H1 (cell line): Measurements from ENCODE around the gene HAGH. TPM values are rescaled to one million over a fixed set of nuclear protein-coding genes. Genes with fewer than 3 reads are reported as not detected.

ENCODE experiments used
- CTCF ChIA-PET: fragments of 300-600 bp; sonication (Branson Sonifier 250); formaldehyde crosslinking; loops from one replicate; lab custom pipeline; 2021; ENCODE audit not compliant: partially characterized antibody; lab: Charles Lee
- POLR2A ChIA-PET: fragments of 300-600 bp; sonication (Branson Sonifier 250); formaldehyde crosslinking; loops from one replicate; lab custom pipeline; 2021; ENCODE audit warnings: inconsistent platforms; ENCODE audit not compliant: partially characterized antibody; lab: Charles Lee
- DNase-seq, 2 experiments: peaks; one replicate each; pipeline versions ENCODE4 v3.0.0 to v3.0.0-alpha.2; 2010 to 2022; ENCODE audit warnings: low spot score in 2 of 2, low read depth in 1 of 2, mixed read lengths in 1 of 2
- FAIRE-seq: peaks from 2 replicates; lab custom pipeline; 2011; peaks lifted over from hg19 to GRCh38; lab: Jason Lieb, UNC
- H2AFZ ChIP-seq: 2 replicates; pipeline ENCODE4 v1.8.1; 2012; ENCODE audit warnings: low read length, inconsistent platforms
- H2AK5ac ChIP-seq: 2 replicates; pipeline ENCODE4 v1.6.1; 2013; ENCODE audit warnings: low read depth, low read length
- H2BK120ac ChIP-seq: replicated peaks from 2 replicates; pipeline ENCODE3; 2013; ENCODE audit warnings: low read depth, low read length, inconsistent platforms
- H2BK12ac ChIP-seq: 2 replicates; pipeline ENCODE4 v1.6.1; 2013; ENCODE audit warnings: low read depth, low read length
- H2BK15ac ChIP-seq: 2 replicates; pipeline ENCODE4 v1.6.1; 2013; ENCODE audit warnings: low read length
- H2BK20ac ChIP-seq: 2 replicates; pipeline ENCODE4 v1.6.1; 2013; ENCODE audit warnings: low read length
- H2BK5ac ChIP-seq: 2 replicates; pipeline ENCODE4 v1.6.1; 2013; ENCODE audit warnings: low read depth, low read length
- H3K14ac ChIP-seq: 2 replicates; pipeline ENCODE4 v1.6.1; 2013; ENCODE audit warnings: inconsistent platforms; ENCODE audit not compliant: insufficient read length
- H3K18ac ChIP-seq: 2 replicates; pipeline ENCODE4 v1.6.1; 2013; ENCODE audit warnings: low read length; ENCODE audit errors: extremely low read depth
- H3K23ac ChIP-seq: 2 replicates; pipeline ENCODE4 v1.6.1; 2013; ENCODE audit warnings: inconsistent platforms; ENCODE audit not compliant: insufficient read length
- H3K23me2 ChIP-seq: 2 replicates; pipeline ENCODE4 v1.6.1; 2013; ENCODE audit warnings: low read depth, low read length
- H3K27ac ChIP-seq: 2 replicates; pipeline ENCODE4 v1.6.1; 2011; ENCODE audit warnings: low read depth, low read length, inconsistent platforms
- H3K27me3 ChIP-seq, 4 experiments: replicated peaks in 1 of 4; 1 replicate in 1 of 4; 2 replicates in 3 of 4; pipeline versions ENCODE4 v1.6.1 to v1.8.1; 2011 to 2013; ENCODE audit warnings: low read length in 3 of 4, mild to moderate bottlenecking in 3 of 4, inconsistent platforms in 2 of 4, mixed read lengths in 2 of 4, moderate library complexity in 1 of 4; ENCODE audit not compliant: control insufficient read depth in 3 of 4, insufficient read depth in 3 of 4; ENCODE audit errors: extremely low read depth in 1 of 4
- H3K36me3 ChIP-seq, 4 experiments: 2 replicates each; pipeline versions ENCODE4 v1.6.1 to v1.8.1; 2011 to 2013; ENCODE audit warnings: mild to moderate bottlenecking in 4 of 4, low read length in 3 of 4, moderate library complexity in 2 of 4, control low read depth in 1 of 4, inconsistent platforms in 1 of 4; ENCODE audit not compliant: insufficient read depth in 4 of 4, control insufficient read depth in 2 of 4
- H3K4ac ChIP-seq: replicated peaks from 2 replicates; pipeline ENCODE3; 2013; ENCODE audit warnings: low read length, low read depth, mixed read lengths, inconsistent platforms; ENCODE audit not compliant: insufficient read length
- H3K4me1 ChIP-seq, 4 experiments: replicated peaks in 1 of 4; 1 replicate in 1 of 4; 2 replicates in 3 of 4; pipeline versions ENCODE4 v1.6.1 to v1.8.1; 2011 to 2013; ENCODE audit warnings: low read length in 3 of 4, inconsistent platforms in 2 of 4, mixed read lengths in 1 of 4; ENCODE audit not compliant: insufficient read depth in 4 of 4, control insufficient read depth in 3 of 4
- H3K4me2 ChIP-seq, 2 experiments: 2 replicates each; pipeline versions ENCODE4 v1.6.1 to v1.8.1; 2011 to 2013; ENCODE audit warnings: low read depth in 2 of 2, low read length in 2 of 2, control low read depth in 1 of 2, inconsistent platforms in 1 of 2, mild to moderate bottlenecking in 1 of 2; ENCODE audit not compliant: insufficient read depth in 1 of 2
- H3K4me3 ChIP-seq, 4 experiments: fragments of 200-600, 300-600 bp in 1 of 4; sonication (generic), shearing (Covaris generic), sonication (Bioruptor Twin) in 1 of 4; 2 replicates each; pipeline versions ENCODE4 v1.5.1 to v1.8.1; 2011 to 2016; ENCODE audit warnings: low read length in 4 of 4, low read depth in 3 of 4, control low read depth in 2 of 4, inconsistent platforms in 2 of 4, mild to moderate bottlenecking in 2 of 4, mixed read lengths in 1 of 4, moderate library complexity in 1 of 4; ENCODE audit not compliant: insufficient read depth in 2 of 4; ENCODE audit errors: extremely low read depth in 1 of 4
- H3K56ac ChIP-seq: replicated peaks from 2 replicates; pipeline ENCODE3; 2013; ENCODE audit warnings: low read depth, mild to moderate bottlenecking, mixed read lengths, low read length, inconsistent platforms; ENCODE audit not compliant: insufficient read length
- H3K79me1 ChIP-seq: 2 replicates; pipeline ENCODE4 v1.6.1; 2013; ENCODE audit warnings: low read depth, low read length, control low read depth
- H3K79me2 ChIP-seq, 2 experiments: 2 replicates each; pipeline versions ENCODE4 v1.6.1 to v1.8.1; 2012 to 2013; ENCODE audit warnings: low read length in 2 of 2, mild to moderate bottlenecking in 2 of 2, inconsistent platforms in 1 of 2; ENCODE audit not compliant: insufficient read depth in 2 of 2, control insufficient read depth in 1 of 2
- H3K9ac ChIP-seq, 4 experiments: replicated peaks in 1 of 4; 1 replicate in 1 of 4; 2 replicates in 3 of 4; pipeline versions ENCODE4 v1.6.1 to v1.8.1; 2011 to 2013; ENCODE audit warnings: low read depth in 3 of 4, low read length in 3 of 4, control low read depth in 2 of 4, mild to moderate bottlenecking in 2 of 4, moderate library complexity in 2 of 4, inconsistent platforms in 1 of 4; ENCODE audit errors: extremely low read depth in 1 of 4
- H3K9me3 ChIP-seq, 2 experiments: 2 replicates each; pipeline versions ENCODE4 v1.6.1 to v1.8.1; 2012 to 2013; ENCODE audit warnings: mild to moderate bottlenecking in 2 of 2, moderate library complexity in 2 of 2, control low read depth in 1 of 2, inconsistent platforms in 1 of 2, low read depth in 1 of 2, low read length in 1 of 2, mixed read lengths in 1 of 2; ENCODE audit not compliant: insufficient read depth in 2 of 2
- H4K20me1 ChIP-seq, 2 experiments: replicated peaks in 1 of 2; 2 replicates each; pipeline versions ENCODE3 to v1.8.1; 2011 to 2013; ENCODE audit warnings: inconsistent platforms in 2 of 2, low read length in 2 of 2, mild to moderate bottlenecking in 1 of 2; ENCODE audit not compliant: insufficient read depth in 2 of 2, control insufficient read depth in 1 of 2
- H4K5ac ChIP-seq: 2 replicates; pipeline ENCODE4 v1.6.1; 2013; ENCODE audit warnings: low read length, low read depth, mixed read lengths, inconsistent platforms; ENCODE audit not compliant: insufficient read length
- H4K8ac ChIP-seq: 2 replicates; pipeline ENCODE4 v1.8.0; 2013; ENCODE audit warnings: mild to moderate bottlenecking, moderate library complexity, low read length, inconsistent platforms; ENCODE audit not compliant: insufficient read depth; ENCODE audit errors: extremely low read depth
- H4K91ac ChIP-seq: replicated peaks from 2 replicates; pipeline ENCODE3; 2013; ENCODE audit warnings: low read length, mixed read lengths, inconsistent platforms; ENCODE audit not compliant: insufficient read length
- EGR1 ChIP-seq: IDR thresholded peaks from 2 replicates; pipeline ENCODE4 v1.6.1; 2011; ENCODE audit warnings: low read depth, low read length, borderline replicate concordance
- HDAC2 ChIP-seq, 2 experiments: fragments of 300-600 bp in 1 of 2; sonication (generic) in 1 of 2; IDR thresholded peaks; 2 replicates each; pipeline ENCODE4 v1.6.1; 2011 to 2012; ENCODE audit warnings: low read depth in 2 of 2, low read length in 2 of 2, mild to moderate bottlenecking in 2 of 2, moderate library complexity in 2 of 2, borderline replicate concordance in 1 of 2, inconsistent platforms in 1 of 2
- HDAC6 ChIP-seq: IDR thresholded peaks from one replicate; pipeline ENCODE4 v1.7.1; 2012; ENCODE audit warnings: low read depth, mild to moderate bottlenecking, inconsistent platforms, low read length, moderate library complexity
- JUN ChIP-seq: IDR thresholded peaks from 2 replicates; pipeline ENCODE4 v1.6.1; 2011; ENCODE audit warnings: low read depth, mild to moderate bottlenecking, improper control_type of control experiment, low read length
- KDM4A ChIP-seq: IDR thresholded peaks from one replicate; pipeline ENCODE4 v1.7.1; 2012; ENCODE audit warnings: low read depth, mild to moderate bottlenecking, moderate library complexity, low read length, inconsistent platforms; ENCODE audit not compliant: severe bottlenecking
- KDM5A ChIP-seq: fragments of 200-600 bp; IDR thresholded peaks from 2 replicates; pipeline ENCODE4 v1.7.1; 2012; ENCODE audit warnings: mild to moderate bottlenecking, low read length, inconsistent platforms, mixed read lengths
- POU5F1 ChIP-seq: IDR thresholded peaks from 2 replicates; pipeline ENCODE4 v1.6.1; 2011; ENCODE audit warnings: low read depth, mild to moderate bottlenecking, low read length, moderate library complexity
- RNF2 ChIP-seq: fragments of 200-900, 300-1000 bp; sonication (generic); IDR thresholded peaks from 2 replicates; pipeline ENCODE4 v1.7.1; 2016; ENCODE audit warnings: borderline replicate concordance, low read depth, mild to moderate bottlenecking, antibody characterized with exemption, low read length; ENCODE audit not compliant: poor library complexity, severe bottlenecking; ENCODE audit errors: missing control alignments
- TAF7 ChIP-seq: optimal IDR thresholded peaks from 2 replicates; pipeline ENCODE3; 2011; ENCODE audit warnings: low read depth, mild to moderate bottlenecking, inconsistent platforms, low read length, moderate library complexity, borderline replicate concordance
- WGBS, 2 experiments: shearing (Covaris generic) in 1 of 2; methylation state at CpG; one replicate each; pipeline versions ENCODE4 v1.1.6 to v1.1.7; 2013 to 2015; ENCODE audit warnings: low lambda C conversion rate in 2 of 2, mixed read lengths in 2 of 2, inconsistent platforms in 1 of 2, low coverage in 1 of 2, missing lambda C conversion rate in 1 of 2; ENCODE audit not compliant: insufficient replicate concordance in 2 of 2, insufficient coverage in 1 of 2, insufficient read length in 1 of 2; ENCODE audit errors: extremely low coverage in 1 of 2, missing lambda C conversion rate in 1 of 2; 5-methylcytosine and 5-hydroxymethylcytosine counted together
- polyA plus RNA-seq, 7 experiments: library from polyadenylated mRNA; depleted of rRNA in 3 of 7; stranded (reverse) in 5 of 7; unstranded in 2 of 7; fragments of >200 nt in 5 of 7; fragments of 200-250 nt in 2 of 7; gene quantifications; 1 replicate in 5 of 7; 2 replicates in 1 of 7; 4 replicates in 1 of 7; pipeline versions ENCODE4 v1.2.1 to v1.2.3, GENCODE V29; 2011 to 2013; ENCODE audit warnings: missing spikeins in 2 of 7, mixed read lengths in 2 of 7
- total RNA-seq: library from RNA; stranded (reverse); fragmentation: NEBNext Ultra II Directional; extraction: Animal tissue kit (Norgen Biotek cat#: 25700); gene quantifications from 2 replicates; pipeline ENCODE4 v1.2.1, GENCODE V29; 2021

The HAGH gene
- total and polyA plus RNA-seq, 2 of the 8 experiments (the other 6 are each of a cell fraction or from before 2014, with no cell fraction given): 28.7 to 40.6 TPM

DNA sequence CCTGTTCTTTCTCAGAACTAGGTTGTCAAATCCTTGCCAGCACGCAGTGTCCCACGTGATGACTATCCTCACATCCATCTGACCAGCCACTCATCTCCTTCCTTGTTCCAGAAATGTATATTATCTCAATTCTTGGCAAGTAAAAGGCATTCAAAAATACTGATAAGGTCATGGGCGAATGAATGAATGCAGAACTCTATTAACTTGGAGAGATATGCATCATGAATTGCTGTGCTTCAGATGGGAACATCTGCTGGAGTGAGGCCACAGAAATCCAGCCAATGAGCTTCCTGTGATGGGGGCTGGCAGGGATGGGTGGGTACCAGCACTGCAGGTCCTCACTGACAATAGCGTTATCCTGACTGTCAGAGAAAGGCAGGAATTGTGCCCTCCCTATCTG is 19.4 kb upstream of the HAGH start:
- H3K79me1 ChIP-seq: no peaks in the 10 kb centered on the region
- H3K4me2 ChIP-seq: no peak overlapping the region
- no peak overlapping the region for H2AFZ ChIP-seq
- 52% methylated on average over 4 of the region's 4 CpGs; no CpG with 5 or more reads in 1 of the 2 experiments for WGBS, 2 experiments
- H2BK120ac ChIP-seq: no peak overlapping the region
- no peaks in the 10 kb centered on the region for H3K4me1 ChIP-seq
- no peak overlapping the region for H2BK12ac ChIP-seq
- no peaks in the 10 kb centered on the region for H4K20me1 ChIP-seq
- H3K14ac ChIP-seq: no peak overlapping the region
- H3K36me3 ChIP-seq: no peaks in the 10 kb centered on the region
- H3K9ac ChIP-seq: no peak overlapping the region
- CTCF ChIA-PET: interaction anchor here (0.7 to 1.7 kb wide), 2 partner anchors 18 to 815 kb away, joined by 3 to 4 read pairs; no protein-coding TSS in a partner anchor
- no peaks in the 10 kb centered on the region; a peak in 3 of 7 replicates for H3K27me3 ChIP-seq
- no peak overlapping the region for H3K27ac ChIP-seq
- no peak for DNase-seq
- H2AK5ac ChIP-seq: no peak overlapping the region
- H3K79me2 ChIP-seq: no peaks in the 10 kb centered on the region
- H3K56ac ChIP-seq: no peak overlapping the region
- H3K18ac ChIP-seq: no peak overlapping the region
- no peak overlapping the region for H2BK15ac ChIP-seq
- no peak overlapping the region for H3K4ac ChIP-seq
- H3K4me3 ChIP-seq: no peak overlapping the region
- no peak overlapping the region for H4K91ac ChIP-seq
- H2BK5ac ChIP-seq: no peak overlapping the region
- H4K8ac ChIP-seq: no peak overlapping the region
- no peaks in the 10 kb centered on the region for H3K23me2 ChIP-seq
- no peak overlapping the region for H4K5ac ChIP-seq
- no peaks in the 10 kb centered on the region for H3K9me3 ChIP-seq
- POLR2A ChIA-PET: interaction anchor here (0.8 to 1.6 kb wide), 4 partner anchors 8 to 119 kb away, joined by 3 to 4 read pairs (median 4); partner anchors contain the start of genes NME3 and RPS2
- H3K23ac ChIP-seq: no peak overlapping the region
- H2BK20ac ChIP-seq: no peak overlapping the region
- no peak for FAIRE-seq
- TF ChIP-seq TAF7 (no peak), EGR1 (no peak), POU5F1 (no peak), KDM4A (no peak), KDM5A (no peak), HDAC6 (no peak), HDAC2 (IDR thresholded peaks at IDR 0.05; ENCODE audit: borderline replicate concordance in 1 of 2, low read depth in 2 of 2, low read length in 2 of 2) (no peak), JUN (no peak), RNF2 (no peak)
